ENCODE data around the gene ADGRL3.

Gene ADGRL3

DNA sequence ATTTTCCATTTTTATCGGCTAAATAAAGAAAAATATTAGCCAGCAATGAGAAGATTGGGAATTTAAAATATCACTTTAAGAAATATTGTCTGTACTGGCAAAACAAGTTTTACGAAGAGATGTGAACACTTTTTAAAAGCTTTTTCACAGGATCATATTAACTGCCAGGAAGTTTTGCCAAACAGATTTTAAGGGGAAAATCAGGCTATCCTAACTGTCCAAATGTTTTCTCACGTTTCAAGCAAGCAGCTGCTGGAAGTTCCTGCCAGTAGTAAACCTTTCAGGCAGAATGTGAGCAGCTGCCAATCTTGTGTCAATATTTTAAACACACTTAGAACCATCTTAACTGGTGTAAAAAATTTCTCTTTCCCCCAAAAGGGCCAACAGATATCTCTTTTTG is 101.1 kb downstream of the ADGRL3 start:
- Histone ChIP-seq H3K4me3 (ENCODE audit: low read length) (no peak overlapping the region), H3K36me3 (replicated peaks; ENCODE audit: low read depth, low read length) (no peaks in the 10 kb centered on the region), H3K27ac (ENCODE audit: low read length) (no peak overlapping the region), H3K9ac (ENCODE audit: low read length) (no peak overlapping the region), H2AFZ (ENCODE audit: low read depth, low read length) (no peak overlapping the region), H4K20me1 (ENCODE audit: insufficient read depth, low read length) (no peaks in the 10 kb centered on the region), H3K79me2 (ENCODE audit: low read length) (no peaks in the 10 kb centered on the region), H3K4me2 (ENCODE audit: low read length) (no peak overlapping the region), H3K27me3 (ENCODE audit: low read depth, low read length) (no peaks in the 10 kb centered on the region), H3K9me3 (ENCODE audit: insufficient read depth, low read length) (no peaks in the 10 kb centered on the region), H3K4me1 (ENCODE audit: low read length) (peaks cover 8% of the 10 kb centered on the region)
- TF ChIP-seq, protein P1, sequence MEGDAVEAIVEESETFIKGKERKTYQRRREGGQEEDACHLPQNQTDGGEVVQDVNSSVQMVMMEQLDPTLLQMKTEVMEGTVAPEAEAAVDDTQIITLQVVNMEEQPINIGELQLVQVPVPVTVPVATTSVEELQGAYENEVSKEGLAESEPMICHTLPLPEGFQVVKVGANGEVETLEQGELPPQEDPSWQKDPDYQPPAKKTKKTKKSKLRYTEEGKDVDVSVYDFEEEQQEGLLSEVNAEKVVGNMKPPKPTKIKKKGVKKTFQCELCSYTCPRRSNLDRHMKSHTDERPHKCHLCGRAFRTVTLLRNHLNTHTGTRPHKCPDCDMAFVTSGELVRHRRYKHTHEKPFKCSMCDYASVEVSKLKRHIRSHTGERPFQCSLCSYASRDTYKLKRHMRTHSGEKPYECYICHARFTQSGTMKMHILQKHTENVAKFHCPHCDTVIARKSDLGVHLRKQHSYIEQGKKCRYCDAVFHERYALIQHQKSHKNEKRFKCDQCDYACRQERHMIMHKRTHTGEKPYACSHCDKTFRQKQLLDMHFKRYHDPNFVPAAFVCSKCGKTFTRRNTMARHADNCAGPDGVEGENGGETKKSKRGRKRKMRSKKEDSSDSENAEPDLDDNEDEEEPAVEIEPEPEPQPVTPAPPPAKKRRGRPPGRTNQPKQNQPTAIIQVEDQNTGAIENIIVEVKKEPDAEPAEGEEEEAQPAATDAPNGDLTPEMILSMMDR (IDR thresholded peaks at IDR 0.05; ENCODE audit: low read depth, low read length), result no peak
- no peak for TF ChIP-seq EZH2phosphoT487 (IDR thresholded peaks at IDR 0.05; ENCODE audit: low read depth)

GRCh38 chr4:61308033-61308432 is 107.9 kb downstream of the ADGRL3 start:
- Histone ChIP-seq H3K4me3 (ENCODE audit: low read length) (no peak overlapping the region), H3K27me3 (ENCODE audit: low read depth, low read length) (no peaks in the 10 kb centered on the region), H3K4me2 (ENCODE audit: low read length) (no peak overlapping the region), H3K4me1 (ENCODE audit: low read length) (no peaks in the 10 kb centered on the region), H3K79me2 (ENCODE audit: low read length) (no peaks in the 10 kb centered on the region), H4K20me1 (ENCODE audit: insufficient read depth, low read length) (no peaks in the 10 kb centered on the region), H3K9ac (ENCODE audit: low read length) (no peak overlapping the region), H3K9me3 (ENCODE audit: insufficient read depth, low read length) (no peaks in the 10 kb centered on the region), H3K36me3 (replicated peaks; ENCODE audit: low read depth, low read length) (no peaks in the 10 kb centered on the region), H3K27ac (ENCODE audit: low read length) (no peak overlapping the region), H2AFZ (ENCODE audit: low read depth, low read length) (no peak overlapping the region)
- TF ChIP-seq, protein P1 (IDR thresholded peaks at IDR 0.05; ENCODE audit: low read depth, low read length), result no peak
- TF ChIP-seq EZH2phosphoT487 (IDR thresholded peaks at IDR 0.05; ENCODE audit: low read depth), result no peak

DNA sequence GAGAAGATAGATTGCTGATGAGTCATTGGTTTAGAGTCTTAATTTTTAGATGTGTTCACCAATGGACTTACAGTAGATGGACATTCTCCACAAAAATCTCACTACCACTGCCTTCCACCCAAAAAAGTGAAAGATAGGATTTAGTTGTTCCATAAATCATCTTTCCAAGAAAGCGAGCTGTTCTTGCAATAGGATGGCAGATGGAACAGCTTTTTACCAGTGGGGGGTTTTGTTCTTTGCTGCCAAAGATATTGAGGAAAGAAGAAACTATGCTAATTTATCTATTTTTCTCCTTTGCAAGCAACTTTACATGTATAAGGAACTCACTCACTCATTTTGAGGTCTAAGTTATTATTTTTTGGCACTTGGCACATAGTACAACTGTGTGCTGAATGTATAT is 109.5 kb downstream of the ADGRL3 start:
- H3K36me3 ChIP-seq (replicated peaks; ENCODE audit: low read depth, low read length), result no peaks in the 10 kb centered on the region
- H3K79me2 ChIP-seq (ENCODE audit: low read length), result no peaks in the 10 kb centered on the region
- H3K9me3 ChIP-seq (ENCODE audit: insufficient read depth, low read length), result no peaks in the 10 kb centered on the region
- H3K9ac ChIP-seq (ENCODE audit: low read length), result no peak overlapping the region
- H3K27ac ChIP-seq (ENCODE audit: low read length), result no peak overlapping the region
- no peaks in the 10 kb centered on the region for H3K27me3 ChIP-seq (ENCODE audit: low read depth, low read length)
- H3K4me1 ChIP-seq (ENCODE audit: low read length), result no peaks in the 10 kb centered on the region
- TF ChIP-seq, protein P1 (IDR thresholded peaks at IDR 0.05; ENCODE audit: low read depth, low read length), result no peak
- no peak for TF ChIP-seq EZH2phosphoT487 (IDR thresholded peaks at IDR 0.05; ENCODE audit: low read depth)
- no peak overlapping the region for H2AFZ ChIP-seq (ENCODE audit: low read depth, low read length)
- no peak overlapping the region for H3K4me2 ChIP-seq (ENCODE audit: low read length)
- H3K4me3 ChIP-seq (ENCODE audit: low read length), result no peak overlapping the region
- no peaks in the 10 kb centered on the region for H4K20me1 ChIP-seq (ENCODE audit: insufficient read depth, low read length)

- no peaks in the 10 kb centered on the region for H3K4me1 ChIP-seq (ENCODE audit: low read length)
- H3K9ac ChIP-seq (ENCODE audit: low read length), result no peak overlapping the region
- H3K27me3 ChIP-seq (ENCODE audit: low read depth, low read length), result no peaks in the 10 kb centered on the region
- no peak overlapping the region for H3K4me2 ChIP-seq (ENCODE audit: low read length)
- H4K20me1 ChIP-seq (ENCODE audit: insufficient read depth, low read length), result no peaks in the 10 kb centered on the region
- H2AFZ ChIP-seq (ENCODE audit: low read depth, low read length), result no peak overlapping the region
- H3K79me2 ChIP-seq (ENCODE audit: low read length), result no peaks in the 10 kb centered on the region
- H3K4me3 ChIP-seq (ENCODE audit: low read length), result no peak overlapping the region
- no peaks in the 10 kb centered on the region for H3K9me3 ChIP-seq (ENCODE audit: insufficient read depth, low read length)
- no peak overlapping the region for H3K27ac ChIP-seq (ENCODE audit: low read length)
- H3K36me3 ChIP-seq (replicated peaks; ENCODE audit: low read depth, low read length), result no peaks in the 10 kb centered on the region
- TF ChIP-seq, protein P1 (IDR thresholded peaks at IDR 0.05; ENCODE audit: low read depth, low read length), result no peak
- TF ChIP-seq EZH2phosphoT487 (IDR thresholded peaks at IDR 0.05; ENCODE audit: low read depth), result no peak
Measured at GRCh38 chr4:61312526-61312925, 112.4 kb downstream of the ADGRL3 start.

Measured in OCI-LY3 (cell line).